NB4 (cell line): ENCODE results near the gene OR2D3.
A peak's percentile ranks its signal among the peaks of the same experiment; 100 is the strongest.
"Not testable (repeated sequence)": the region's sequence is repeated elsewhere in the genome, so short reads cannot be mapped to it uniquely, and the experiment has no call there.

ENCODE experiments used
- DNase-seq: peaks from one replicate; pipeline ENCODE4 v3.0.0; 2010; ENCODE audit warnings: low read depth
- H3K4me3 ChIP-seq: one replicate; pipeline ENCODE4 v1.5.1; 2011; ENCODE audit warnings: mild to moderate bottlenecking, low read depth, low read length, moderate library complexity
- MYC ChIP-seq: IDR thresholded peaks from 2 replicates; pipeline ENCODE4 v1.6.1; 2011; ENCODE audit warnings: low read depth, low read length
- POLR2A ChIP-seq: IDR thresholded peaks from 2 replicates; pipeline ENCODE4 v1.6.1; 2011; ENCODE audit warnings: mild to moderate bottlenecking; ENCODE audit not compliant: insufficient read length; ENCODE audit errors: extremely low read depth
- TF ChIP-seq, protein P1 (sequence below): IDR thresholded peaks from 2 replicates; pipeline ENCODE4 v1.6.1; 2011; ENCODE audit warnings: low read depth, low read length
- TF ChIP-seq, protein P2 (sequence below): IDR thresholded peaks from one replicate; pipeline ENCODE4 v1.5.1; 2012; ENCODE audit warnings: low read depth, low read length

Gene OR2D3

GRCh38 chr11:6931146-6931713 is 10.4 kb downstream of the OR2D3 start:
- H3K4me3 ChIP-seq = no peak overlapping the region
- TF ChIP-seq, protein P1, sequence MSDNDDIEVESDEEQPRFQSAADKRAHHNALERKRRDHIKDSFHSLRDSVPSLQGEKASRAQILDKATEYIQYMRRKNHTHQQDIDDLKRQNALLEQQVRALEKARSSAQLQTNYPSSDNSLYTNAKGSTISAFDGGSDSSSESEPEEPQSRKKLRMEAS = no peak
- TF ChIP-seq, protein P2, sequence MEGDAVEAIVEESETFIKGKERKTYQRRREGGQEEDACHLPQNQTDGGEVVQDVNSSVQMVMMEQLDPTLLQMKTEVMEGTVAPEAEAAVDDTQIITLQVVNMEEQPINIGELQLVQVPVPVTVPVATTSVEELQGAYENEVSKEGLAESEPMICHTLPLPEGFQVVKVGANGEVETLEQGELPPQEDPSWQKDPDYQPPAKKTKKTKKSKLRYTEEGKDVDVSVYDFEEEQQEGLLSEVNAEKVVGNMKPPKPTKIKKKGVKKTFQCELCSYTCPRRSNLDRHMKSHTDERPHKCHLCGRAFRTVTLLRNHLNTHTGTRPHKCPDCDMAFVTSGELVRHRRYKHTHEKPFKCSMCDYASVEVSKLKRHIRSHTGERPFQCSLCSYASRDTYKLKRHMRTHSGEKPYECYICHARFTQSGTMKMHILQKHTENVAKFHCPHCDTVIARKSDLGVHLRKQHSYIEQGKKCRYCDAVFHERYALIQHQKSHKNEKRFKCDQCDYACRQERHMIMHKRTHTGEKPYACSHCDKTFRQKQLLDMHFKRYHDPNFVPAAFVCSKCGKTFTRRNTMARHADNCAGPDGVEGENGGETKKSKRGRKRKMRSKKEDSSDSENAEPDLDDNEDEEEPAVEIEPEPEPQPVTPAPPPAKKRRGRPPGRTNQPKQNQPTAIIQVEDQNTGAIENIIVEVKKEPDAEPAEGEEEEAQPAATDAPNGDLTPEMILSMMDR = no peak
- TF ChIP-seq MYC (no peak), POLR2A (no peak)

DNA sequence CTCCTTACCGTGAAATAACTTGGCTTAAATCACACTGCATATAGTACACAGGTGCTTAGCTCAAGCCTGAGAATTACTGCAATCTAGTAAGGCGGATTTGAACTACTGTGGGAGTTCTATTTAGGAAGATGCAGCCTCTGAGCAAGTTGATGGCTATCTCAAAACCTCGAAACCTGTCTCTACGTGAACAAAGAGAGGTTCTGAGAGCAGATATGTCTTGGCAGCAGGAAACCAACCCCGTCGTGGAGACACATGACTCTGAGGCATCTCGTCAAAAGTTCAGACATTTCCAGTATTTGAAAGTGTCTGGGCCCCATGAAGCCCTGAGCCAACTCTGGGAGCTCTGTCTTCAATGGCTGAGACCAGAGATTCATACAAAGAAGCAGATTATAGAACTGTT is 11.3 kb downstream of the OR2D3 start:
- no peak overlapping the region for H3K4me3 ChIP-seq
- TF ChIP-seq MYC (no peak), POLR2A (no peak)
- TF ChIP-seq, protein P1 = no peak
- TF ChIP-seq, protein P2 = no peak

More at GRCh38 chr11:6931146-6931713, 10.4 kb downstream of the OR2D3 start:
- no peak for DNase-seq

GRCh38 chr11:6941970-6942369 is 21.2 kb downstream of the OR2D3 start:
- peak; percentile 6 for DNase-seq
- H3K4me3 ChIP-seq = no peak overlapping the region
- TF ChIP-seq, protein P2 = no peak
- TF ChIP-seq, protein P1 = no peak
- TF ChIP-seq POLR2A = no peak

More for the DNA sequence above, 11.3 kb downstream of the OR2D3 start:
- no peak for DNase-seq

- no peak for DNase-seq
- TF ChIP-seq MYC (no peak), POLR2A (no peak)
- TF ChIP-seq, protein P1 = no peak
- TF ChIP-seq, protein P2 = no peak
- H3K4me3 ChIP-seq = no peak overlapping the region
Measured at GRCh38 chr11:6943131-6943530, 22.3 kb downstream of the OR2D3 start.

DNA sequence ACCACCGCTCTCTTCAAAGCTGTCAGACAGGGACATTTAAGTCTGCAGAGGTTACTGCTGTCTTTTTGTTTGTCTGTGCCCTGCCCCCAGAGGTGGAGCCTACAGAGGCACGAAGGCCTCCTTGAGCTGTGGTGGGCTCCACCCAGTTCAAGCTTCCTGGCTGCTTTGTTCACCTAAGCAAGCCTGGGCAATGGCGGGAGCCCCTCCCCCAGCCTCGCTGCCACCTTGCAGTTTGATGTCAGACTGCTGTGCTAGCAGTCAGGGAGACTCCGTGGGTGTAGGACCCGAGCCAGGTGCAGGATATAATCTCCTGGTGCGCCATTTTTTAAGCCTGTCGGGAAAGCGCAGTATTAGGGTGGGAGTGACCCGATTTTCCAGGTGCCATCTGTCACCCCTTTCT is 33.4 kb downstream of the OR2D3 start:
- DNase-seq, H3K4me3 ChIP-seq: not testable (repeated sequence)

- no peak for DNase-seq
- H3K4me3 ChIP-seq = no peak overlapping the region
- TF ChIP-seq POLR2A (no peak), MYC (no peak)
- TF ChIP-seq, protein P1 = no peak
- TF ChIP-seq, protein P2 = no peak
Measured at GRCh38 chr11:6962141-6962540, 41.3 kb downstream of the OR2D3 start.
